ENCODE results near the gene RTN4R. TPM values are rescaled to one million over a fixed set of nuclear protein-coding genes. Genes with fewer than 3 reads are reported as not detected.

RTN4R gene
- total and polyA plus RNA-seq, 2 of the 4 experiments (the other 2 are of a cell fraction) = 0.18 to 0.94 TPM

GRCh38 chr22:20248461-20248978 is 19.6 kb downstream of the RTN4R start:
- Histone ChIP-seq H3K27ac (ENCODE audit: insufficient read depth, low read length) (no peak overlapping the region), H4K5ac (ENCODE audit: low read depth, low read length) (no peak overlapping the region), H3K27me3 (ENCODE audit: control insufficient read depth, insufficient read depth, low read length) (peaks cover 8% of the 10 kb centered on the region; the same call in 1 of the 2 replicates), H2BK20ac (ENCODE audit: low read depth, low read length) (no peak overlapping the region), H2BK120ac (ENCODE audit: low read depth, low read length) (no peak overlapping the region), H3K18ac (ENCODE audit: low read depth, low read length) (no peak overlapping the region), H2AFZ (replicated peaks; ENCODE audit: low read length, poor library complexity) (no peak overlapping the region), H3K9me3 (ENCODE audit: control insufficient read depth, insufficient read depth, low read length) (no peaks in the 10 kb centered on the region), H2BK15ac (ENCODE audit: low read depth, low read length) (no peak overlapping the region), H4K91ac (ENCODE audit: insufficient read depth, low read depth, low read length) (no peak overlapping the region), H3K4ac (ENCODE audit: low read depth, low read length) (no peak overlapping the region), H3K23ac (ENCODE audit: low read depth, low read length) (no peak overlapping the region), H4K20me1 (ENCODE audit: insufficient read depth, low read length) (no peaks in the 10 kb centered on the region), H3K4me1 (ENCODE audit: control insufficient read depth, insufficient read depth, low read length) (peaks cover 2% of the 10 kb centered on the region), H3K14ac (replicated peaks; ENCODE audit: low read depth, low read length) (no peak overlapping the region), H3K56ac (ENCODE audit: extremely low read depth, insufficient read depth, low read length) (no peak overlapping the region), H2BK5ac (ENCODE audit: low read depth, low read length, poor library complexity, severe bottlenecking) (no peak overlapping the region), H3K9ac (ENCODE audit: low read depth, low read length) (no peak overlapping the region), H2AK9ac (replicated peaks; ENCODE audit: low read depth, low read length, poor library complexity) (no peak overlapping the region), H3K9me1 (ENCODE audit: insufficient read depth, low read length) (no peaks in the 10 kb centered on the region), H3K79me1 (ENCODE audit: low read depth in 1 of 2, low read length in 2 of 2) (no peaks in the 10 kb centered on the region), H3K36me3 (ENCODE audit: control insufficient read depth, insufficient read depth, low read length) (no peaks in the 10 kb centered on the region), H4K8ac (ENCODE audit: low read depth in 2 of 2, low read length in 2 of 2) (no peak overlapping the region), H2AK5ac (ENCODE audit: low read depth, low read length) (no peak overlapping the region), H3K4me3 (ENCODE audit: insufficient read depth, low read depth, low read length) (no peak overlapping the region), H3K4me2 (ENCODE audit: low read depth, low read length) (no peak overlapping the region)
- in situ Hi-C loops (cut with MboI; ENCODE audit: low sequenced_read_pairs) (no loop called here), dilution Hi-C loops (cut with HindIII; ENCODE audit: low sequenced_read_pairs, unreplicated experiment) (no loop called here), intact Hi-C loops (cut with micrococcal nuclease) (no loop called here)
- POLR2A ChIA-PET (ENCODE audit: unreplicated experiment) = no interaction called here
- ATAC-seq (ENCODE audit: low read depth) = no peak
- TF ChIP-seq MAZ (IDR thresholded peaks at IDR 0.05; ENCODE audit: borderline replicate concordance, low read depth, low read length) = no peak
- TF ChIP-seq CHD1 (IDR thresholded peaks at IDR 0.05; ENCODE audit: low read depth, low read length) = no peak
- CTCF ChIA-PET = no interaction called here
- 92% methylated on average over 5 of the region's 12 CpGs; no CpG with 5 or more reads in 1 of the 2 experiments for WGBS, 2 experiments (ENCODE audit: extremely low coverage in 2 of 2, insufficient read length in 1 of 2)
- no peak for DNase-seq
- no TSS peak for BruUV-seq (replicated peaks)

All from IMR-90 (cell line).